ENCODE results near the gene CSNK1D.

CSNK1D gene

DNA sequence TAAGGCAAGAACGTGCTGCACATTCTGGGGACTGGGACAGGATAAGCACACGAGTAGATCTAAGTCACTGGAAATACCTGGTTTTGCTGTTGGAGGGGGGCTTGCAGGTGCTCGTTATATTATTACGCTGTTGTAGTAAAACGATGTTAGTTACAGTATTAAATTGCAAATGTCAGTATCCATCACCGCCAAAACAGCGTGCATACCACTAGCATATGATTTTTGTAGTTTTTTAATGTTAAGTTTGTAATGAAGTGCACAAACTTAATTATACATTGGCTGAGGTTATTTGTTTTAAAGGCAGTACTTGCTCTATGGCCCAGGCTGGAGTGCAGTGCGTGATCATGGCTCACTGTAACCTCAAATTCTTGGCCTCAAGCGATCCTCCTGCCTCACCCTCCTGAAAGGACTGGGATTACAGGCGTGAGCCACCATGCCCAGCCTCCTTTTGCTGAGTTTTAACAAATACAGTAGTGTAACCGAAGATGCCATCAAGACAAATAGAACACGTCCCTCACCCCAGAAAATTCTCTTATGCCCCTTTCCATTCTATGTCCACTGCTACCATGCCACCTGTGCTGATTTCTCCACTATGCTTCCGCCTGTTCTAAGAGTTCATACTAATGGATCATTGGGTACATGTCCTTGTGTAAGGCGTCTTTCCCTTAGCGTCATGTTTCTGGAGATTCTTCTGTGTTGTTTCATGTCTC is 20.7 kb upstream of the CSNK1D start:
- no peak for DNase-seq

GRCh38 chr17:82292251-82293154 is 19.0 kb upstream of the CSNK1D start:
- DNase-seq, result peak; percentile 99

GRCh38 chr17:82291582-82292250 is 18.2 kb upstream of the CSNK1D start:
- DNase-seq, result no peak

DNA sequence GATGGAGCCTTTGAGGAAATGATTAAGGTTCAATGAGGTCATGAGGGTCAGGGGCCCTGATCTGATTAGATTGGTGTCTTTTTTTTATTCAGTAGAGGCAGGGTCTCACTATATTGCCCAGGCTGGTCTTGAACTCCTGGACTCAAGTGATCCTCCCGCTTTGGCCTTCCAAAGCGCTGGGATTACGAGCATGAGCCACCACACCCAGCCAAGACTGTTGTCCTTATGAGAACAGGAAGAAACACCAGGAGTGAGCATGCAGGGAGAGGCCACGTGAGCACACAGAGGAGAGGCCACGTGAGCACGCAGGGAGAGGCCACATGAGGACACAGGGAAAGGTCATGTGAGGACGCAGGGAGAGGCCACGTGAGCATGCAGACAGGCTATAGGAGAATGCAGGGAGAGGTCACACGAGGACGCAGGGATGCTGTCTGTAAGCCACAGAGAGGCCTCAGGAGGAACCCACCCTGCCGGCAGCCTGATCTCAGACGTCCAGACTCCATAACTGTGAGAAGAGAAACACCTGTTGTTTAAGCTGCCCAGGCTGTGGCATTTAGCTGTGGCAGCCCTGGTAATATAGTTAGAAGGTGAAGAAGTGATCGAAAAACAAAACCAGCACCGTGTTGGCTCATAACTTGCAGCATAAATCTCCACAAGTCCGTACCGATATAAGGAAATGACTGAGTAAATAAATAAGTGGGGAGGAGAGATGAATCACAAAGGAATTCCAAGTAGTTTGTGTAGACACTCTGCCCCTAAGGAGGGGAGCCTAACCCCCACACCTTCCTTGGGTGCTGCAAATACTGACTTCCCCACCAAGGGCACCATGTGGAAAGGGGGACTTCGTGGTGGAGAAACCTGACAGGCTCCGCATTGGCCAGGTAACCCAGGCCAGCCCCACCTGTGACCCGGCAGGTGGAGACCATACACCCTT is 14.6 kb upstream of the CSNK1D start:
- peak; percentile 99 for DNase-seq

DNA sequence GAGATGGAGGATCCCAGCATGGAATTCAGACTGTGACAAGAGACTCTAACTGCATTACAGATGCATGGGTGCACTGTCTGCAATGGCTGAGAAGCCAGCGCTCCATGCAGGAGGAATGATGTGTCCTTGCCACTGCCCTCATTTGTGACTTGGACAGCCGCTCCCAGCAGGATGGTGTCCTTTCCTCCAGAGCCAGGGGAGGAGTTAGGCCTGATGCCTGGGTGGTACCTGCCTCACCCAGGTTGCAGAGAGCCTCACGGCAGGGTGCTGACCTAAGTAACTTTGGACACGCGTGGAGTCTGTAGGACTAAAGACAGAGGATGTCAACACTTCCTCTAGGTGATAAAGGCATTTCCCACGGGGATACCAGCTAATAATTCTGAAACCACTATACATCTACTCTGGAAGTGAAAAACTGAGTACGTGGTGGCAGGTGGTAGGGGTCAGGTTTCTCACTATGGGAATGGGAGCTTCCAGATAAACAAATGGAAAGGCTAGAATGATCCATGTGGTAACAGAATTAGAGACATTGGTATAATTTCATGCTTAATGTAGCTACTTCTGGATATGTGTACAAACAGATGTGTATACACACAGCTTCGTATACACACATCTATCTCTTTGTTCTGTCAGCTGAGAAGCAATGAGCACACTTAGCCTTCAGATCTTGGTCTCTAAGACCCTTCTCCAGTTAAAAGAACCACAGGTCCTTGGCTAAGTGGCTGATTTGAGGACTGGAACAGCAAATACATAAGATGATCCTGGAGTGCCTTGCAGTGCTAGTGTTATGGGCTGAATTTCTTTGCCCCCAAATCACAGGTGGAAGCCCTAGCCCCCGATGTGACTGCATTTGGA is 13.7 kb upstream of the CSNK1D start:
- DNase-seq, result no peak

DNA sequence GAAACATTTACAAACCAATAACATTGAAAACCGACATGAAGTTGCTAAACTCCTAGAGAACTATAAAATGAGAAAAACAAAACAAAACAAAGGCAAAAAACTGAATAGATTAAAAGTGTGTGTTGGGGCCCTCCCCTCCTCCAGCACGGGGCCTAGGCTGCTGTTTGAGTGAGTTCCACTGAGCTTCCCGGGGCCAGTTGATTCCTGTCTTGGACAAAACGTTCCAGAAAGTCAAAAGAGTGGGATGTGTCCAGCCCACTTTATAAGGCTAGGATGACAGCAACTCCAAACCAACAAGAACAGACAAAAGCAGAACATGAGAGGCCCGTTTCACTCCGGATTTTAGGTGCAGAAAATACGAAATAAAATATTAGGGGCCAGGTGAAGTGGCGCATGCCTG is 11.6 kb upstream of the CSNK1D start:
- DNase-seq, result no peak

DNA sequence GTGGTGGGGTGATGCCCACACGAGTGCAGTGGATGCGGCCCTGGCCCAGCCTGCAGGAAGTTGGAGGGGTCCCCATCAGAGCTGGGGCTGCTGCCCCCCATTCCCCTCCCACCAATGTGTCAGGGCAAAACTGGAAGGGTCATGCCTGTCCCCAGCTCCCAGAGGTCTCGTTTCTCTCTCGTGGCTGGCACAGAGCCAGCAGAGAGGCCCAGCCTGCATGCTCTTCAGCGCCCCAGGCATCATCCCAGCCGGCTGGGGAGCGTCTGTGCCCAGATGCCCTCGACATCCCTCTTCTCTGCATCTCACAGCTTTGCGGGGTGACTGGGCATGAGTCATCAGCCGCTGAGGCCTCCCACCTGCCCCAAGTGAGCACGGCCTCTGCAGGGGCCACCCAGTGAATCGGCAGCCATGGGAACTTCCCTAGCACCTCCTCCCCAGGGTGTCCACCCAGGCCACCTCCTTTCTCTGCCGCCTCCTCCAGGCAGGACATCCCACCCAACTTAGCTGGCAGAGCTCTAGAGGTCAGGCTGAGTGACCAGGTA is 9.8 kb upstream of the CSNK1D start:
- DNase-seq, result peak; percentile 95

DNA sequence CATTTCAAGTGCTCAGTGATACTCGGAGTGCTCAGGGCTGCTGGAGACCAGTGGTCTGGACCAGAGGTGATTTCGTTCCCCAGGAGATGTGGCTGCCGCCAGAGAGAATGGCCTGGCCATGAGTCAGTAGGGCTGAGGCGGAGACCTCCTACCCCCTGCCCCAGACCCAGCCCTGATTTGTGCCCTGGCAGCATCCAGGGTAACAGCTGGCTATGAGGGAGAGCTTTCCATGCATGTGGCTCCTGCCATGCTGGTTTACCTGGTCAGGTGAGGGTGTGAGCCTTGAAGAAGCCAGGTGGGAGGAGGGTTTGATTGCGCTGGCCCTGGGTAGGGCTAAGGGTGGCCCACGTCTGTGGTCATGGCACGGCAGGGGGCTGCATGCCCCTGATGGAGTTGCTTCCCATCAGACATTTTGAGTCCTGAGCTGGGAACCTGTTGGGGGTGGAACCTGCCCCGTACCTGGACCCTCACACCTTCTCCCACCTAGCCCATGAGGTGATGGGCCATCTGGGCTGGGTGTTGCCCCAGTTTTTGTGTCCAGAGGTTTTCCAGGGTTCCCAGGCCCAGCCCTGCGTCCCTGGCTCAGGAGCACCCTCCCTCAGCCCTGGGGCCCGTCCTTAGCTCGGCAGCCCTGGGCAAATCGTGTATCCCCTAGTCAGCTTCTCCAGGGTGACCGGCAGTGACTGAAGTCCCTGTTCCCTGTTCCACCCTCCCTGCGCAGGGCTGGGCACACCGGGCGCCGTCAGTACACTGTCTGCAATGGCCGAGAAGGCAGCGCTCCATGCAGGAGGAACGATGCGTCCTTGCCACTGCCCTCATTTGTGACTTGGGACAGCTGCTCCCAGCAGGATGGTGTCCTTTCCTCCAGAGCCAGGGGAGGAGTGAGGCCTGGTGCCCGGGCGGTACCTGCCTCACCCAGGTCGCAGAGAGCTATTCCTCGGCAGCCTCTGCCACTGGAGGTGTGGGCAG is 9.0 kb upstream of the CSNK1D start:
- DNase-seq, result no peak

GRCh38 chr17:82281502-82282238 is 8.2 kb upstream of the CSNK1D start:
- peak; percentile 30 for DNase-seq

- no peak for DNase-seq
Observed at GRCh38 chr17:82281076-82281475, 7.6 kb upstream of the CSNK1D start.

GRCh38 chr17:82280537-82280936 is 7.0 kb upstream of the CSNK1D start:
- DNase-seq, result no peak

GRCh38 chr17:82278786-82279391 is 5.4 kb upstream of the CSNK1D start:
- no peak for DNase-seq

GRCh38 chr17:82278308-82278707 is 4.8 kb upstream of the CSNK1D start:
- no peak for DNase-seq

- no peak for DNase-seq
Observed at GRCh38 chr17:82277851-82278250, 4.4 kb upstream of the CSNK1D start.

- no peak for DNase-seq
Observed at GRCh38 chr17:82276938-82277337, 3.4 kb upstream of the CSNK1D start.

GRCh38 chr17:82275326-82275725 is 1.8 kb upstream of the CSNK1D start:
- DNase-seq, result no peak

GRCh38 chr17:82274134-82275020 is 877 bp upstream of the CSNK1D start:
- no peak for DNase-seq

Data from HCEC 1CT (cell line).